Testis (tissue), 3 donors: ENCODE results near the gene SPOCD1. TPM values are rescaled to one million over a fixed set of nuclear protein-coding genes. Genes with fewer than 3 reads are reported as not detected.

Experiments used
- DNase-seq: peaks from one replicate; pipeline ENCODE4 v3.0.0-alpha.2; 2019
- H3K27ac ChIP-seq, 2 donors: fragments of 200-600 bp; sonication (generic); one replicate each; pipeline ENCODE4 v1.5.1; 2019
- H3K27me3 ChIP-seq: fragments of 200-600 bp; sonication (generic); one replicate; pipeline ENCODE4 v1.5.1; 2019
- H3K36me3 ChIP-seq: fragments of 200-600 bp; sonication (generic); one replicate; pipeline ENCODE4 v1.5.1; 2017; ENCODE audit warnings: low read depth; ENCODE audit errors: missing control alignments
- H3K4me1 ChIP-seq: fragments of 200-600 bp; sonication (generic); one replicate; pipeline ENCODE4 v1.5.1; 2019
- H3K4me3 ChIP-seq, 2 donors: fragments of 200-600 bp; sonication (generic); one replicate each; pipeline ENCODE4 v1.5.1; 2017 to 2019
- H3K9me3 ChIP-seq: fragments of 200-600 bp; sonication (generic); one replicate; pipeline ENCODE4 v1.5.1; 2017
- POLR2A ChIP-seq: fragments of 450-650 bp; IDR thresholded peaks from one replicate; pipeline ENCODE4 v1.6.1; 2017; ENCODE audit warnings: antibody characterized with exemption, mild to moderate bottlenecking, moderate library complexity
- WGBS, 2 donors: methylation state at CpG; one replicate each; pipeline ENCODE4 v1.1.5; 2018; 5-methylcytosine and 5-hydroxymethylcytosine counted together
- intact Hi-C: fragments of 100-400 bp; cut with DNase I; formaldehyde crosslinking; loops from one replicate; pipeline ENCODE4 v1.15.1; 2023; ENCODE audit warnings: low total_unique reads
- polyA plus RNA-seq: library from polyadenylated mRNA; stranded (reverse); fragments of 350-450 nt; fragmentation: Illumina TruSeq; extraction: RNeasy Lipid Tissue Mini Kit (QIAGEN cat#74804); gene quantifications from one replicate; pipeline ENCODE4 v1.2.3, GENCODE V29; 2014; ENCODE audit warnings: low read depth, low replicate concordance; ENCODE audit not compliant: insufficient read depth
- total RNA-seq, 2 donors: library from RNA; depleted of rRNA; stranded (reverse); fragments of >200 nt; gene quantifications; one replicate each; pipeline ENCODE4 v1.2.3, GENCODE V29; 2016
- TF ChIP-seq, protein P1 (sequence below), 3 experiments: fragments of 450-650 bp in 2 of 3; fragments of 200-600 bp in 1 of 3; sonication (generic) in 1 of 3; IDR thresholded peaks; one replicate each; pipeline ENCODE4 v1.5.1; 2016 to 2019; ENCODE audit warnings: antibody characterized with exemption in 3 of 3, mild to moderate bottlenecking in 2 of 3, moderate library complexity in 1 of 3

Gene SPOCD1
- total and polyA plus RNA-seq, 3 donors from 2014 or later, result 22.0 to 36.0 (median 32.0) TPM

DNA sequence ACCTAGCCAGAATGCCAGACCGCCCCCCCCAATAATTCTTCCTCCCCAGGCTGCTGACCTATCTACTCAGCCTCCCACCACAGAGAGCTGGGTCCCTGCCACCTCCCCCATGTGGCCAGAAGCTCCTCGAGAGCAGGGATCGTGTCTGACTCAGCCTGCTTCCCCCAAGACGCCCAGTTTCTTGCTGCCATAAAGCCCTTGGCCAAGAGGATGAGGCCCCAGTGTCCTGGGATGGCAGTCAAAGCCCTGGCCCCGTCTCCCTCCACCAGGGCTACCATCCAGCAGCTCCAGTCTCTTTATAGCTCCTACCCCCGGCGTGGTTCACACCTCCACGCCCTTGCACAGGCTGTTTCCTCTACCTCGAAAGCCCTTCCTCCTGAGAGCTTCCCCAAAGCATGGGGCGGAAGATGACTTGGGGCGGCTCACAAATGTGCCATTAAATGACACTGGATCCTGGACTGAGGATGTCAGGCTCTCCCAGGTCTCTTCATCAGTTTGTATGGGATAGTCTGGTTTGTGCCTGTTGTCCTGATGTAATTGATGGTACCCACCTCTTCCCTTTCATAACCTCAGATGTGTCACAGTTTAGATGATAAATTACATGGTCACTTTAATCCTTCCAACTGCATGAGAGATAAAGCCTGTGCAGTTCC, 64.8 kb downstream of the SPOCD1 start:
- no peaks in the 10 kb centered on the region for H3K27me3 ChIP-seq
- H3K9me3 ChIP-seq, result no peaks in the 10 kb centered on the region
- no peaks in the 10 kb centered on the region for H3K36me3 ChIP-seq
- H3K27ac ChIP-seq, result no peak overlapping the region
- DNase-seq, result no peak
- H3K4me3 ChIP-seq, result no peak overlapping the region
- intact Hi-C loops, result no loop called here
- TF ChIP-seq POLR2A, result no peak
- TF ChIP-seq, protein P1, sequence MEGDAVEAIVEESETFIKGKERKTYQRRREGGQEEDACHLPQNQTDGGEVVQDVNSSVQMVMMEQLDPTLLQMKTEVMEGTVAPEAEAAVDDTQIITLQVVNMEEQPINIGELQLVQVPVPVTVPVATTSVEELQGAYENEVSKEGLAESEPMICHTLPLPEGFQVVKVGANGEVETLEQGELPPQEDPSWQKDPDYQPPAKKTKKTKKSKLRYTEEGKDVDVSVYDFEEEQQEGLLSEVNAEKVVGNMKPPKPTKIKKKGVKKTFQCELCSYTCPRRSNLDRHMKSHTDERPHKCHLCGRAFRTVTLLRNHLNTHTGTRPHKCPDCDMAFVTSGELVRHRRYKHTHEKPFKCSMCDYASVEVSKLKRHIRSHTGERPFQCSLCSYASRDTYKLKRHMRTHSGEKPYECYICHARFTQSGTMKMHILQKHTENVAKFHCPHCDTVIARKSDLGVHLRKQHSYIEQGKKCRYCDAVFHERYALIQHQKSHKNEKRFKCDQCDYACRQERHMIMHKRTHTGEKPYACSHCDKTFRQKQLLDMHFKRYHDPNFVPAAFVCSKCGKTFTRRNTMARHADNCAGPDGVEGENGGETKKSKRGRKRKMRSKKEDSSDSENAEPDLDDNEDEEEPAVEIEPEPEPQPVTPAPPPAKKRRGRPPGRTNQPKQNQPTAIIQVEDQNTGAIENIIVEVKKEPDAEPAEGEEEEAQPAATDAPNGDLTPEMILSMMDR (IDR thresholded peaks at IDR 0.05), result no peak
- 54 to 56% methylated on average over 10 to 11 of the region's 11 CpGs for WGBS, 2 donors
- H3K4me1 ChIP-seq, result peaks cover 56% of the 10 kb centered on the region

DNA sequence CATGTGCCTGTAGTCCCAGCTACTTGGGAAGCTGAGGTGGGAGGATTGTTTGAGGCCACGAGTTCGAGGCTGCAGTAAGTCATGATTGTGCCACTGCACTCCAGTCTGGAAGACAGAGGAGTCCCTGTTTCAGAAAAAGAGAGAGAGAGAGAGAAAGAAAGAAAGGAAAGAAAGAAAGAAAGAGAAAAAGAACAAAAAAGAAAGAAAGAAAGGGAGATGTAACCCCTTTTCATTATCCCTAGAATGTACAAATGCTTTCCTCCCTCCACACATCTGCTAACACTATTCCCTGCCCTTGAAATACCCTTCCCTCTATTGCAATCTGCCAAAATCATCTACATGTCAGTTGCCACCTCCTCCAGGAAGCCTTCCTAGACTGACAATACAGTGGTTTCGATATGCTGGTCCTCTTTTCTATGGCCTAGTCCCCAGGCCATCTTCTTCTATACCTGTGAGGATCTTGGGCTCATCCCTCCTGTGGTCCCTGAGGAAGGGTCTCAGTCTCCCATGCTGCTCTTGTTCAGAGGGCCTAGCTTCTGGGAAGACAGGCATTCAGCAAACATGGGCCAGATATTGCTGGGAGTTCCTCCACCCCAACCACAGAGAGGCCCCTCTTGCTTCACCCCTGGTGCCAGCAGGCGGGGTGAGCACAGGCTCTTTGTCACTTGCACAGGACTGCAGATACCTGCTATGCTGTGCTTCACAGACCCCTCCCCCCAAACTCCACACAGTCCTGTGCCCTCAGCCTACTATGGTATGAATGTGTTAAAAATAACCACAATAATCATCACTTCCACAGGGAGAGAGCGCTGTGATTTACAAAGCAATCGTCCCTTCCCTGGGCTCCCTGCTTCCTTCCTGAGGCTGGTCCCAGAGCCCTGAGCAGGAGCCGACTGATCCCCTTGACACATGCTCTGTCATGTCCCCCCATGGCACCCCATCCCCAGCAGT, 65.8 kb downstream of the SPOCD1 start:
- Histone ChIP-seq H3K36me3 (no peaks in the 10 kb centered on the region), H3K27me3 (no peaks in the 10 kb centered on the region), H3K27ac (no peak overlapping the region), H3K9me3 (no peaks in the 10 kb centered on the region), H3K4me1 (peaks cover 60% of the 10 kb centered on the region), H3K4me3 (no peak overlapping the region)
- 72 to 82% methylated on average over 6 to 7 of the region's 7 CpGs for WGBS, 2 donors
- TF ChIP-seq, protein P1 (IDR thresholded peaks at IDR 0.05), result no peak
- no peak for TF ChIP-seq POLR2A
- intact Hi-C loops, result no loop called here
- DNase-seq, result no peak

DNA sequence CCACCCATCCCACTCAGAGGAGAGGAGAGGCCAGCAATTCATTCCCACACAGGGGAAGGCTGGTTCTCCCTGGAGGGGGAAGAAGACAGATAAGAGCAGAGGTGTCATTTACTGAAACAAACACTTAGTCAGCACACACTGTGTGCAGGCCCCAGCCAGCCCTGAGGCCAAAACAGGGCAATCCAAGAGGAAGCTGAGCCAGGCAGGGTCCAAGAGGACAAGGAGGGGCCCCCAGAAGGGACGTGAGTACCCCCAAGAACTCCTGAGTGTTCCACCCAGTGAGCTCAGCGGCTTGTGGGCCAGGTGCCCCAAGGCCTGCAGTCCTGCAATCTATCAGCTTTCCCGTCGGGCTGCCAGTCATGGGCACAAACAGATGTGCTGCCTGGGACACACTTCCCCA, 67.5 kb downstream of the SPOCD1 start:
- intact Hi-C loops, result no loop called here
- no peaks in the 10 kb centered on the region for H3K27me3 ChIP-seq
- no peak overlapping the region for H3K4me3 ChIP-seq
- WGBS, 2 donors, result 53 to 56% methylated on average over 4 of the region's 4 CpGs
- TF ChIP-seq POLR2A, result no peak
- TF ChIP-seq, protein P1 (IDR thresholded peaks at IDR 0.05), result no peak
- no peak overlapping the region for H3K27ac ChIP-seq
- H3K9me3 ChIP-seq, result no peaks in the 10 kb centered on the region
- H3K4me1 ChIP-seq, result peaks cover 47% of the 10 kb centered on the region
- DNase-seq, result no peak
- H3K36me3 ChIP-seq, result no peaks in the 10 kb centered on the region

DNA sequence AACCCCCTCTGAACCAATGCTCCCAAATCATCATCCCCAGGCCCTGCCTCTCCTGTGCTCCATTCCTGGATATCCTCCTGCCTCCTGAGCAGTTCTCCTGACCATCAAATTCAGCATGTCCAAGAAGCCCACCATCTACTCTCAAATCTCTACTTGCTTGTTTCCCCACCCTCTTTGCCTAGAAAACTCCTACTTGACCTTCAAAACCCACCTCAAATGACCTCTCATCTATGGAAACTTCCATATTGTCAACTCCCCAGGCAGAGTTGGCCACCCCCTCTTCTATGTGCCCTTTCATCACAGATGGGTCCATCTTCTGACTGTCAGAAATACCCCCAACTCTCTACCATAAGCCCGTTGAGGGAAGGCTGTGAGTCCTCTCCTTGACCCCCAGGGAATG, 68.5 kb downstream of the SPOCD1 start:
- WGBS, 2 donors, result 71 to 87% methylated on average over 1 of the region's 1 CpG
- Histone ChIP-seq H3K9me3 (no peaks in the 10 kb centered on the region), H3K27ac (no peak overlapping the region), H3K4me3 (no peak overlapping the region), H3K4me1 (peaks cover 36% of the 10 kb centered on the region), H3K27me3 (no peaks in the 10 kb centered on the region), H3K36me3 (no peaks in the 10 kb centered on the region)
- intact Hi-C loops, result no loop called here
- TF ChIP-seq, protein P1 (IDR thresholded peaks at IDR 0.05), result no peak
- no peak for TF ChIP-seq POLR2A
- DNase-seq, result no peak
